GM19238 (cell line): ENCODE data around the gene RARRES1.
A peak's percentile ranks its signal among the peaks of the same experiment; 100 is the strongest.

Experiments
- DNase-seq: peaks from one replicate; pipeline ENCODE4 v3.0.0; 2011; ENCODE audit warnings: low spot score; ENCODE audit not compliant: insufficient read length

The RARRES1 gene

GRCh38 chr3:158735296-158736033 lies 3.2 kb upstream of the RARRES1 start:
- DNase-seq: no peak

GRCh38 chr3:158733656-158734055 lies 1.4 kb upstream of the RARRES1 start:
- DNase-seq: no peak

GRCh38 chr3:158732856-158733200 lies 571 bp upstream of the RARRES1 start:
- DNase-seq: no peak

- DNase-seq: no peak
Observed at GRCh38 chr3:158731486-158731885, 771 bp downstream of the RARRES1 start.

- no peak for DNase-seq
Observed at GRCh38 chr3:158728851-158729250, 3.4 kb downstream of the RARRES1 start.

GRCh38 chr3:158728061-158728377 lies 4.2 kb downstream of the RARRES1 start:
- DNase-seq: no peak

GRCh38 chr3:158727206-158728060 lies 4.8 kb downstream of the RARRES1 start:
- DNase-seq: peak; percentile 64

GRCh38 chr3:158725348-158726011 lies 6.8 kb downstream of the RARRES1 start:
- no peak for DNase-seq

- DNase-seq: no peak
Observed at GRCh38 chr3:158723991-158724390, 8.3 kb downstream of the RARRES1 start.

GRCh38 chr3:158722108-158722507 lies 10.1 kb downstream of the RARRES1 start:
- no peak for DNase-seq

GRCh38 chr3:158718490-158719170 lies 13.6 kb downstream of the RARRES1 start:
- no peak for DNase-seq

GRCh38 chr3:158717576-158717975 lies 14.7 kb downstream of the RARRES1 start:
- no peak for DNase-seq

- no peak for DNase-seq
Observed at GRCh38 chr3:158713094-158713499, 19.2 kb downstream of the RARRES1 start.

GRCh38 chr3:158712443-158712842 lies 19.8 kb downstream of the RARRES1 start:
- no peak for DNase-seq

- DNase-seq: no peak
Observed at GRCh38 chr3:158711886-158712285, 20.4 kb downstream of the RARRES1 start.

- no peak for DNase-seq
Observed at GRCh38 chr3:158710601-158711000, 21.7 kb downstream of the RARRES1 start.

- DNase-seq: no peak
Observed at GRCh38 chr3:158709666-158710083, 22.6 kb downstream of the RARRES1 start.

- DNase-seq: no peak
Observed at GRCh38 chr3:158703566-158703965, 28.7 kb downstream of the RARRES1 start.

GRCh38 chr3:158702815-158703481 lies 29.3 kb downstream of the RARRES1 start:
- DNase-seq: no peak

- no peak for DNase-seq
Observed at GRCh38 chr3:158701420-158702065, 30.7 kb downstream of the RARRES1 start.

- DNase-seq: no peak
Observed at GRCh38 chr3:158700559-158700958, 31.7 kb downstream of the RARRES1 start.
